HG02938 (cell line): Measurements from ENCODE around the gene OXER1.

Source experiments
- ATAC-seq: cut with Tn5 transposase; IDR thresholded peaks from one replicate; pipeline ENCODE4 v1.9.1; 2021; ENCODE audit warnings: mild to moderate bottlenecking, moderate library complexity; ENCODE audit not compliant: unreplicated experiment

Gene OXER1

DNA sequence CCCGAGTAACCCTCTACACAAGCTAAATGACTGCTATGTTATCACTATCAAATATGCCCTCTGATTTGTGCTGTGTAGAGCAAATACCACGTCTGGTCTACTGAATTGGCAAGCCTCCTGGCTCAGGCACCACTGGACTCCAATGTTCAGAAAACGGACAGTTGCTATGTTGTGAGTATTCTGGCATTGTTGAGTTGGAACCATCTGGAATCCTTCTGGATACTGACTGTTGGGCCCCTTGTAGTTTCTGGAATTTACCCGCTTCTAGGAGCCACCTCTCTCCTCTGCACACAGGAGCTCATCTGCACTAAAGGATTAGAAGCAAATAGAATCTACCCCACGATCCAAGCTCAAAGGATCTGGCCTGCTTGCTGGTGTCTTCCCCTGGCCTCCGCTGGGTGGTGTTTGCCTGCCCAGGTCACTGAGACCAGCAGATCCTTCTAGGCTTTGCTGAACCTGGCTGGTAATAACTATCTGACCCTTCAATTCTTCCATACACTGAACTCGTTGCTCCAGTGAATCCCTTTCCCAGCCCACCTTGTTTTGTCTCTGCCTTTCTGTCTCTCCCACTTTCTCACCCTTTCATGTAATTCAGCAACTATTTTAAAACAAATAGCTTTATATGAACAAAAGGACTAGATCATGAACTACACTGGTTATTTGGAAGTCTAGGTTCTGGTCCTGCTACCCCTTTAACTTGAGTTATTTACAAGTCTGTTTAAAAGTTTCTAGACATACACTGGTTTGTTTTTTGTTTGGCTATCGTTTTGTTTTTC is 30.5 kb upstream of the OXER1 start:
- no peak for ATAC-seq

DNA sequence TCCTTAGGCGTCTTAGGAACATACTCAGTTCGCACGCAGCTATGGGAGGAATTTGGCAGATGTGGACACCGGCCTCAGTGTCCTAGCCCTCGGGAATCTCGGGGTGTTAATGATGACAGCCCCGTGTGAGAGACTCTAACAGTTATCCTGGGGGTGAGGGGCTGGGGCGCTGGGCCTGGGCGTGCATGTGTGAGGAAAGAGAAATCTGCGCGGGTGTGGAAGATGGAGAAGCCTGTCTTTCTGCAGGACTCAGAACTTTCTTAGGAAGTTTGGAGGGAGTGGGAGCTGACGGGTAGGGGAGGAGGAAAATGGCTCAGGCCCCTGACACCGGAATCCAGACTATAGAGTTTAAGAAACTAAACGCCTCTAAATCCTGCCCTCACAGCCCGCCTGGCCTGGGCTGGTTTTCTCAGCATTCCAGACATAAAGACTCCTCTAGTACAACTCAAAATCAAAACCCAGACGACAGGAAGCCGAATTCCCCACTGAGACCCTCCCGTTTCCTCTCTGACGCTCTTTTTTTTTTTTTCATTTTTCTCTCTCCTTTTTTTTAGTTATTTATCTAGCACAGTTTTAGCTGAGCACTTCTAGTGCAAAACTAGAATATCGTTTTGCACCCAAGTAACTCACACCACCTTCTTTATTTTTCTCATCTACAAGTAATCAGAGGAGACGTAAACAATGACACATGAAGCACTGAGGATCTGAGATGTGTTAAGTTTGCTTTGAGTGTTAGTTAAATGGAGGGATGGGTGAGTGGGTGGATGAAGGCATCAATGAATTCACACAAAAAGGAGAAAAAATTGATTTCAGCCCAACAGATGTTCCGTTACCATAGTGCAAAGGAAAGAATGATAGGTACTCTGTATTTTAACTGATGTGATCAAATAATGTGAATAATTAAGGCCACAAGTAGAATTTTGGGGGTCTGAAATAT is 29.7 kb upstream of the OXER1 start:
- no peak for ATAC-seq

DNA sequence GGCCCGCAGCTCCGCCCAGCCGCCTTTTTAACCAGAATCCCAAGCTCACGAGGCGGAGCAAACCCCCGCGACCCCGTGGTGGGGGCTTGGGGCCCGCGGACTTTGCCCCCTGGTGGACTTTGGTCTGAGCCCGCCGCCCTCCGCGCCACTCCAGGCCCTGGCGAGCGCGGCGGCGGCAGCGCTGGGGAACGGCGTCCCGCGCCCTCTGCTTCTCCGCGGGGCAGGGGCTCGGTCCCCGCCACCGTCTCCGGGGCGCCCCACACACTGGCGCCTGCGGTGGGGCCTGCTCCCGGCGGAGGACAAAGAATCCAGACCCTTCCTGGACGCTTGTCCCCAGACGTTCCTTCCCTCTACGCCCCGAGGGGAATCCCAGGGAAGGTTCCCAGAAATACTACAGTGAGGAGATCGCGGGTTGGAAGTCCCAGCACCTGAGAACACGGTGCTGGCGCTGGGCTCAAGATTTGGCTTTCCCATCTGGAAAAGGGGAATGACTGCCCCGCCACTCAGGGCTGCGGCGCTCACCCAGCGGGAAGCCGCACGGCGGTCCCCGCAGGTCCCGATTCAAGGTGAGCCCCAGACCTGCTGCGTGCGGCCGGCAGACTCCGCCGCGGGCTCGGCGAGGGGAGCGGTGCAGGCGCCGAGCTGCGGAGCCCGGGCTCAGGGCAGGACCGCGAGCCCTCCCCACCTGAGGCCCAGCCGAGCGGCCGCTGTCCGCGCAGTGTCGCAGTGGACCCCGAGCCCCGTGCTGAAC is 28.8 kb upstream of the OXER1 start, which contains the start of gene HAAO:
Gene HAAO, minus strand, starts transcription at position 1 of the 751 bp plus-strand sequence. CDS start 47 bp downstream, outside the sequence.
- ATAC-seq, result no peak

DNA sequence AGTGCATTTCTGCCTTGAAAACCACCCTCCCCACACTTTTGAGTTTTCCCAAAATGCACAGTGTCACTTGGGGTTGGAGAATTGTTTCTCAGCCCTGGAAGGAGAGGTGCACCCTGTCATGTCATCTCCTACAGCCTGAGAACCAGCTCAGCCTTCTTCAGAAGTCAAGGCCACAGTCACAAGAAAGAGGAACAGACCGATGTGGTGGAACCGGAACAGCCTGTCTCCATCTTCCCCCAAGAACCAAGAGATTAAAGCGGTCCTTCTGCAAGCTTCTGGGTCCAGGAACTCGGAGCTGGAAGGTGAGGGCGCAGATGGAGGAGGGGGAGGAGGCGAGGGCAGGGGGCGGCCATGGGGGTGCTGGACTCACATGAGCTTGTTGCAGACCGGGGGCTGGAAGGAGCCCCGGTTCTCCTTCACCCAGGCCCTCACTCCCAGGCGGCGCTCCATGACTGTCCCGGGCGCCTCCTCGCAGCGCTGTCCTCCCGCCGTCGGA is 28.2 kb upstream of the OXER1 start:
- ATAC-seq, result no peak

DNA sequence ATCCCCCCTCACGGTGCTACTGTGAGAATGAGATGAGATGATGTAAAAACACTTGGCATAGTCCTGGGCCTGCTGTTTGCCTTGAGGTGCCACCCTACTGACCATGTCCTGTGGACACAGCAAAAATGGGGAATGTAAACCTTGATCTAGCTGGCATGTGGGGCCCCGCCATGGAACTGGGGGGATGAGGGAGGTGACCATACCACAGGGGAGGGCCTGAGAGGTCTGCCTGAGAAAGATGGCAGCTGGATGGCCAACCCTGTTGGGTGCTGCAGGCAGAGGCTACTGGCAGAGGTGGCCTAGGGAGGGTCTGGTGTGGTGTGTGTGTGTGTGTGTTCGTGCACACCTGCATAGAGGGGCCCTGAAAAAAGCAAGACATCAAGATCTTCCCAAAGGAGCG is 27.7 kb upstream of the OXER1 start:
- no peak for ATAC-seq

DNA sequence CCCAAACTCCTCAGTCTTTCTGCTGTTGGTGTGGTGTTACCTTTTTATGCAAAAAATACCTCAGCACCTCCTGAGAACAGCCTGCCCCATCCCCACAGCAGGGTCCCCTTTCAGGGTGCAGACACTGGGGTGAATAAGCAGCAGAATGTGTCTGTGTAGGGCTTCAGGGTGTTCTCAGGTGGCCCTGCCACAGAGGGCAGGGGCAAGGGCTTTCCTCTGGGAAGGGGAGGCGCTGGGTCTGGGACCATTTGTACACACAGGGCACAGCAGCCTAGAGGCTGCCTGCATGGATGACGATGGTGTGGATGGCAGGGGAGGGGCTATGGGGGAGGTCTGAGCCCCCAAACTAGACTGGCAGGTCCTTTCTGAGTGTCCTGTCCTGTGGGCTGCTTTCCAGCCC is 25.8 kb upstream of the OXER1 start:
- no peak for ATAC-seq

DNA sequence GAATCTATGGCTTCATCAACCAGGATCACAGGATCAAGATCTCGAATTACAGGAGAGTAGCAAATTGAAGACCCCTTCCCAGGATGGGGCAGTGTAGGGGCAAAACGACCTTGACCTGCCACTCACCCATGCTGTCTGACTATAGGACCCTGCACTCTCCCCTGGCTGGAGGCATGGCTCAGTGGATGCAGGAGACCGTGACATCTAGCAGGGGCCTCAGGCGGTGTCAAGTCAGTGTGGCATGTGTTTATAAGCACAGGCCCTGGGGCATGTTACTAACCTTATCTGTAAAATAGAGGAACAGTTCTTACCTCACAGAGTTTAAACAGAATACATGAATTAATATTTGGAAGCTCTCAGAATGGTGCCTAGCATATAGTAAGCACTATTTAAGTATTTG is 24.9 kb upstream of the OXER1 start:
- no peak for ATAC-seq

DNA sequence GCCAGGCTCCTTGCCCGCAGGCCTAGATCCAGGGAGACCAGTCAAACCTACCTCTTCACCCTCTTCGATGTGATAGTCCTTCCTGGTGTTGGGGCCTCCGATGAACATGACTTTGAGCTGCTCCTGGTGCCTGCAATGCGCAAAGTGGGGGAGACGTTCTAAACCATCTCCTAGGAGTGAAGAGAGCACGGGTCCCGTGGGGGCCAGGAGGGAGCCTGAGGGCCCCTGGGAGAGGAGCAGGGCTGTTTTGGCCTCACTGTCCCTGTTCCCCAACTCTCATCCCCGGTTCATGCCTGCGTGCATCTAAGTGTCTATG is 24.5 kb upstream of the OXER1 start:
- ATAC-seq, result no peak

DNA sequence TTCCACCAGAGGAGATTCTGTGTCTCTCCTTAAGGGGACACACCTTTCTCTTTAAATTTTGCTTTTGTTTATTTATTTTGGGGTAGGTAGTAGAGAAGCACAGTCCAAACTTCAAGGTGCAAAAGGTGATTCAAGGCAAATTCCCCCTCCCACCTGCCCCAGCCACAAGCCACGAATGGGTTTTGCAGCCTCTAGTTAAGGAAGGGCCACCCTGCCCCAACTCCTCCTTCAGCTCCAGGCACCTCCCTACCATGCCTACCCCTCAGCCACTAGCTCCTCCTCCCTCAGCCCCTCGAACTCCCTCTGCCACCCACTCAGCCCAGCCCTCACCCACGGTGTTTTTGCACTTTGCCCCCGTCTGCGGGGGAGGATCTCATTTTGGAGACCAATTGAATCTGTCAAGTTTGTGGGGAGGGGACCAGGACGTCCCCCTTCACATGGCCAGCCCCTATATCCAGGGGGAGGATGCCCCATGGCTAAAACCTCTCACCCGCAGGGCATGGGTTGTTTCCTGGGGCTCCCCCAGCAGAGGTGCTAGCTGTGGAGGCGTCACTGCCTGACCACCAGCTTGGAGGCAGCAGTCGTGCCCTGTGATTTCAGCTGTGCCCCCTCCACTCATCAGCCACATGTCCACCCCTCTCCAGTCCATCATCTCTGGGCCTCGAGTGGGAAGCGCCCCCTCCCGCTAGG is 24.0 kb upstream of the OXER1 start:
- ATAC-seq, result no peak

DNA sequence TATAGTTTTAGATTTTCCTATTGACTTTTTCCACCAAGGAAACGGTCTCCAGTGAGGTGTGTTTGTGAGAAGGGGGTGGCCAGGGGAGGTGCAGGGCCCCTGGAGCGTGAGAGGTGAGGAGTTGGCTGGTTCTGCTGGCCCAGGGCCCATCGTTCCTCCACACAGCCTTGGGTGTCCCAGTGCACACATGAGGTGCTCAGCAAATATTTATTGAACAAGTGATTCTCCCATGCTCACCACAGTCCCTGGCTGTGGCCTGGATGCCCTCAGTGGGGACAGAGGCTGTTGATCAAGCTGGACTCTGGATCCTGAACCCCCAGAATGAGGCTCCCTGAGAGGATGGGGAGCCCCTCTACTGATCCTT is 23.5 kb upstream of the OXER1 start:
- ATAC-seq, result no peak

DNA sequence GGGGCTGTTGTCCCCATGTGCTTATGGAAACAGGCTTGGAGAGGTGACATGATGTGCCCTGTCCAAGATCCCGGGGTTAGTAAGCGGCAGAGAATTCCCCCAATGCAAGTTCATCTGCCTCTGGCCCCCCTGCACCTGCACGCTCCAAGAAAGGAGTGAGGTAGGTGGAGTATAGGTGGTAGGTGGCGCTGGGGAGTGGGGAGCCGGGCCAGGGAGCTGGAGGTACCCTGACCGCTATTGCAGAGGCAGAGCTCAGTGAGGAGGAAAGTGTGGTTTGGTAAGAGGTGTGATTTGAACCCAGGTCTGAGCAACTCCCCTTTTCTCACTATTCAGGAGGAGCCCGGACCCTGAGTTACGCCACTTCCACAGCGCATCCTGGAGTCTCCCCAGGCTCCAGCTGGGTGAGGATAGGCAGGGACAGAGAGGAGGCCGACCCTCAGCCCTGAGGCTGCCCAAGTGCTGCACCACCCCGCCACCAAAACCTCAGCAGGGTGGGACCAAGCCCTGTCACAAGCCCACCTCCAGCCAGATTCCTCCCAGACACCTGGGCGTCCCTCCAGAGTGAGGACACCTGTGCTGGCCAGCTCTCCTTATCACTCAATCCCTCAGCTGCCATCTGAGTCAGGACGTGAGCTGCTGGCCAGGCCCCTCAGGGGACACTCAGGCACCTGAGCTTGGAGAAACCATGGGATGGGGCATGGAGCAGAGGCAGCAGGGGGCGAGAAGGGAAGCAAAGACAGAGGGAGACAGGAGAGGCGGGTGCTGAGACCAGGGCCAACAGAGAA is 22.8 kb upstream of the OXER1 start:
- no peak for ATAC-seq

DNA sequence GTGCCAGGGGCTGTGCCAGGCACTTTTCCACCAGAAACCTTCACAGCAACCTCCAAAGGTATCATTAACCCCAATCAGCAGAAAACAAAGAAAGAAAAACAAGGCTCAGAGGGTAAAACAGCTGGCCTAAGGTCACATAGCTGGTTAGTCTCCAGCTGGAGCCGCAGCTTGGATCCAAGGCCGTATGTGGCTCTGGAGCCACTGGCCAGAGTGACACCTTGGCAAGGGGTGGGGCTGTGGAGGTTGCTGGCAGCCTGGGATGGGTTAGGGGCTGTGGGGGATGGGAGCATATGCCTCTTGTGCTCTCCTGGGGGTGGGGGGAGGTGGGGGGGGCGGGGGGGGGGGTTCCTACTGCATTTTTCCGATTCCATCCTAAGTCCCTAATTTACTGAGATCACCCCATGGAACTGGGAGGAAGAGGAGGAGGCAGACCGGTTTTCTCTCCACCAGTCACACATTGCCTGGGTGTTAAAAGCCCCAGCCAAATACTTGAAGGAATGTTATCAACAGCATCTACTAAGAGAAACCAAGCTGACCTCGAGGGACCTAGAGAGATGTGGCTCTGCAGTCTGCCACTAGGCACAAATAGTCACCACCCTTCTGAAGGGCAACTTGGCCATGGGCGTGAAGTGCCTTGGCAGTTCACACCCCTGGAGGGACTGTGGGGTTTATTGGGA is 20.4 kb upstream of the OXER1 start:
- ATAC-seq, result no peak

DNA sequence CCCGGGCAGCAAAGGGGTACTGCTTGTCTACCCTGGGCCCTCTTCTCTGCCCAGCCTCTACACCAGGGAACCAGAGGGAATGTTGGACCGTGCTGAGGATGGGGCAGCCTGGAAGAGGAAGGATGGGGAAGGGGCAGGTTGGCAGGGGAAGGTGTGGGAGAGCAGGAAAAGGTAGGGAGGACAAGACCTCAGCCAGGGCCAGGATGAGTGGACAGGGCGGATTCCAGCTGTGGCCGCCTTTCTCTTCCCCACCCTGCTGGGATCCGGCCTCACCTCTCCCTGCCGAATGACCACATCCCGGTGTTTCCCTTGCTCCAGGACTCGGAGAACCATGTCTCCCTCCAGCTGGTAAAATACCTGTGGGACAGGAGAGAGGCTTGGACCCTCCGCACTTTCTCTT is 19.6 kb upstream of the OXER1 start:
- ATAC-seq, result no peak

DNA sequence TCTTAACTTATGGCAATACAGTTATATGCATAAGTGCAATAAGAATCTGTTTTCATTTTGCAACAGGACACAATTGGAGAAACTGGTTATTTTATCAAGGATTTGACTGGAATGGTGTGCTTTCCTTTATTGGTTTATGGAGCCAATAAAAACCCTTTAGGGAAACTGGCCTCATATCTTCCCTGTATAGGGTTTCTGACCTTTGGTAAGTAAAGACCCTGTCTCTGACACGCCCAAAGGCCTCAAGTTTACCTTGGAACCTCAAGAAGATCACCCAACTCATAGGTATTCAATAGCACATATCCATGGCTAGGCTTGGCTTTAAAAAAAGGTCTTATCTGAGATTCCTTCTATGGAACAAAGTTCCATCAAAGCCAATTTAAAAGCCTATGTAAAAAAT is 17.2 kb upstream of the OXER1 start:
- no peak for ATAC-seq

DNA sequence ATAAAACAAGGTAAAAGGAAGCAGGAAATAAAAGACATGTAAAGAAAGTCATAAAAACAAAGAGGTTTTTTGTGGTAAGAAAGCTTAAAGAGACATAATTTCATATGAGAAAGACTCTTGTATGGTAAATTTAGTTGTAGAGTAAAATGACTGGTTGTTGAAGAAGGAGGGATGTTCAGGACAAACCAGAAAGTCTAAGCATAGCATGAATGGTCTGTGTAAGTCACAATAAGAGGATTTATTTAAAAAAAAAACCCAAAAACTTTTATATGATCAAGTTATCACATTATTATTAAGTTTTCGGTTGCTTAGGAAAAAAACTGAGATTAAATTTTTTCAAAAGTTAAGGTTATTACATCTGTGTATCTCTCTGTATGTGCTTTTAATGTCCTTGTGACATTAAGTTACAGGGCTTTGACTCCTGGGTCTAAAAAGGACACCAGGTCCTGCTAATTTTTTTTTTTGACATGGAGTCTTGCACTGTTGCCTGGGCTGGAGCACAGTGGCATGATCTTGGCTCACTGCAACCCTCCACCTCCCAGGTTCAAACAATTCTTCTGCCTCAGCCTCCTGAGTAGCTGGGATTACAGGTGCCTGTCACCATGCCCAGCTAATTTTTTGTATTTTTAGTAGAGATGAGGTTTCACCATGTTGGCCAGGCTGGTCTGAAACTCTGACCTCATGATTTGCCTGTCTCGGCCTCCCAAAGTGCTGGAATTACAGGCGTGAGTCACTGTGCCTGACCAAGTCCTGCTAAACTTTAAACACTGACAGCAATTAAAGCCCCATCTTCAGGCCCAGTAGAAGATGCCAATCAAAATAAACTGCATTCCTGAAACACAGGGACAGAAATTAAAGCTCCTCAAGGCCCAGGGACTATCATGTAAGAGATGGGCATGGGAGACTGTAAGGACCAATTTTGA is 14.2 kb upstream of the OXER1 start:
- ATAC-seq, result no peak

DNA sequence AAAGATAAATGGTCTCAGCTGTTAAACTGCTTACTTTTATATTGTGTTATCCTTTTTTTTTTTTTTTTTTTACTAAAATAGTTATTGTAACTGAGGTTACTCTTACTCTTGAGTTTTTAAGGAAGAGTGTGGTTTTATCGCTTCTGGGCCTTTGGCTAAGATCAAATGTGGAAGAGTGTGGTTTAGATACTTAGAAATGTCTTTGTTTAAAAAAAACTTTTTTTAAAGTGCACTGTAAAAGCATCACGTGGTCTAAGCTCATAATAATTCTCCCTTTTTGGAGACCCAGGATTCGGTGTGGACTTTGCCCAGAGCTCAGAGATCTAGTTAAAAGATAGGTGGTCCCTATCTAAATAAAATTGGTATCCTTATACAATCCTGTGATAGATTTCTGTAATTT is 11.9 kb upstream of the OXER1 start:
- no peak for ATAC-seq

DNA sequence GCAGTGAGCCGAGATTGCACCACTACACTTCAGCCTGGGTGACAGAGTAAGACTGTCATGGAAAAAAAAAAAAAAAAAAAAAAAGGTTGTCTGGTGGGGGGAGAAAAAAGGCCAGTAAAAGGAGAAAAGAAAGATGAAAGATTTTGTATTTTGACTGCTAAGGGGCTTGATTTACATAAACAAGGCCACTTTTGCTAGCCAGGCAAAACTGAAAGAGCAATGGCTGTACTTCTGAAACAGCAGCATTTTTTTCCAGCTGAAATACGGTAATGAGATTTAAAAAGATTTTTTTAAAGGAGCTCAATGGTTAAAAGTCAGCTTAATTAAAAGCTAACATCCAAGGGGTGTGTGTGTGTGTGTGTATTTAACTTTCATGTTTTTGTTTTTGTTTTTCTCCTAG is 11.3 kb upstream of the OXER1 start:
- ATAC-seq, result no peak

DNA sequence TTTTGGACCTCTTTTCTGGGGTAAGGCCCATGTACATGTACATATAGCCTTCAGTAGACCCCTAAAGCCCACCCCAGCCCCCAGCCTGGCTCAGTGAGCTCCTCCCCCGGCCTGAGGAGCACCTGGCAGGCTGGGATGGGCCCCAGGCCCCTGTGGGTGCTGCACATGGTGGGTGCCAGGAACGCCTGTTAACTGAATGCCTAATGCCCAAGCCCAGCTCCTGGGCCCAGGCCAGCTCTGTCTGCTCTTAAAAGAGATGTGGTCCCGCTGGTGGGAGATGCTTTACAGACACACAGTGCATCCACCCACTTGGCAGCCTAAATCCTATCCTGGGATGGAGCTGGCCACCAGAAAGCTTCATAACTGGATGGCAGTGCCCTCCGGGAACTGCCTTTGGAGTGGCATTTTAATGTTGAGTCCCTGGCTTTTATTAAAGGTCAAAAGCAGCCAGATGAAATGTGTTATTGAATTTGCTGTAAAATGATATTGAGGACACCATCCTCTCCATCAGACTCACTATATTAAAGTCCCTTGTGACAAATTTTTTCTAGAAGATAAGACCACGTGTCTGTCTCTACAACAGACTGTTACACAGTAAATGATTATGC is 7.7 kb upstream of the OXER1 start:
- no peak for ATAC-seq
